ENCODE measurements around the gene ASH1L. TPM values are rescaled to one million over a fixed set of nuclear protein-coding genes. Genes with fewer than 3 reads are reported as not detected.
"Not testable (repeated sequence)": the region's sequence is repeated elsewhere in the genome, so short reads cannot be mapped to it uniquely, and the experiment has no call there.

The ASH1L gene
- total and polyA plus RNA-seq, 2 experiments from 2014 or later: 14.5 to 30.6 TPM

GRCh38 chr1:155396874-155397476, 165.6 kb downstream of the ASH1L start:
- H3K27ac ChIP-seq: no peak overlapping the region
- H3K4me1 ChIP-seq (ENCODE audit: insufficient read depth): no peaks in the 10 kb centered on the region
- H3K9me2 ChIP-seq (replicated peaks; ENCODE audit: insufficient read depth): no peaks in the 10 kb centered on the region
- no peaks in the 10 kb centered on the region for H3K36me3 ChIP-seq (replicated peaks; ENCODE audit: insufficient read depth, low read depth)
- H3K79me2 ChIP-seq: peaks cover 6% of the 10 kb centered on the region
- H3K4me2 ChIP-seq: no peak overlapping the region
- H3K27me3 ChIP-seq: no peaks in the 10 kb centered on the region
- TF ChIP-seq CTCF (IDR thresholded peaks at IDR 0.05; ENCODE audit: poor library complexity) (no peak), EZH2 (IDR thresholded peaks at IDR 0.05; ENCODE audit: borderline replicate concordance) (no peak), EZH2phosphoT487 (IDR thresholded peaks at IDR 0.05; ENCODE audit: low read depth, severe bottlenecking, unreplicated experiment) (no peak)
- H3K4me3 ChIP-seq: no peak overlapping the region
- peak; percentile 16 for DNase-seq (ENCODE audit: low spot score)
- WGBS (ENCODE audit: low lambda C conversion rate, missing lambda C conversion rate): 87% methylated on average over 12 of the region's 12 CpGs
- no peaks in the 10 kb centered on the region for H4K20me1 ChIP-seq (ENCODE audit: insufficient read depth, poor library complexity, severe bottlenecking)
- H2AFZ ChIP-seq: no peak overlapping the region
- no peaks in the 10 kb centered on the region for H3K9me3 ChIP-seq (ENCODE audit: low read depth)

DNA sequence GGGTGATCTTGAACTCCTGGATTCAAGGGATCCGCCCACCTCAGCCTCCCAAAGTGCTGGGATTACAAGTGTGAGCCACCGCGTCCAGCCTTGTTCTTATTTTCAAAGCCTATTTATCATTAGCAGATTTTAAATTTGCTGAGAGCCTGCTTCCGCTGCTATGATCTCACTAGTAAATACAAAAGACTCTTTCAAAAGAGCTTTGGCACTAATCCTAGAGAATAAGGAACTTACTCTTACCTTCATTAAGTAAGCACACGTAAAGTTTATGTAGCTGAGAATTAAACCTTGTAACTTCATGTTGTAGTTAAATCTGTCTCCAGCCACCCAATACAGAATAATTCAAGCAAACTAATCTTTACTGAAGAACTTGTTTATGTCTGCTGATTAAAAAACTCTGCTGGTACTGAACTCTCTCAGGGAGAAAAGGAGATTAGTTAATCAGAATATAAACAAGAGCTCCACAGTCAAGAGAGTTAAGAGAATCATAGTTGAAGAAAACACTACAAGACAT, 169.6 kb downstream of the ASH1L start:
- H3K4me1 ChIP-seq (ENCODE audit: insufficient read depth): no peaks in the 10 kb centered on the region
- H4K20me1 ChIP-seq (ENCODE audit: insufficient read depth, poor library complexity, severe bottlenecking): no peaks in the 10 kb centered on the region
- H3K4me3 ChIP-seq: no peak overlapping the region
- TF ChIP-seq EZH2 (IDR thresholded peaks at IDR 0.05; ENCODE audit: borderline replicate concordance): no peak
- no peak for TF ChIP-seq CTCF (IDR thresholded peaks at IDR 0.05; ENCODE audit: poor library complexity)
- no peak for TF ChIP-seq EZH2phosphoT487 (IDR thresholded peaks at IDR 0.05; ENCODE audit: low read depth, severe bottlenecking, unreplicated experiment)
- no peaks in the 10 kb centered on the region for H3K36me3 ChIP-seq (replicated peaks; ENCODE audit: insufficient read depth, low read depth)
- no peak overlapping the region for H2AFZ ChIP-seq
- H3K27me3 ChIP-seq: no peaks in the 10 kb centered on the region
- H3K9me2 ChIP-seq (replicated peaks; ENCODE audit: insufficient read depth): no peaks in the 10 kb centered on the region
- DNase-seq (ENCODE audit: low spot score): no peak
- no peaks in the 10 kb centered on the region for H3K9me3 ChIP-seq (ENCODE audit: low read depth)
- 73% methylated on average over 5 of the region's 5 CpGs for WGBS (ENCODE audit: low lambda C conversion rate, missing lambda C conversion rate)
- H3K79me2 ChIP-seq: peaks cover 2% of the 10 kb centered on the region
- no peak overlapping the region for H3K27ac ChIP-seq
- no peak overlapping the region for H3K4me2 ChIP-seq

GRCh38 chr1:155389826-155390225, 172.8 kb downstream of the ASH1L start:
- Histone ChIP-seq H3K9me3 (ENCODE audit: low read depth) (no peaks in the 10 kb centered on the region), H3K4me1 (ENCODE audit: insufficient read depth) (no peaks in the 10 kb centered on the region), H3K36me3 (replicated peaks; ENCODE audit: insufficient read depth, low read depth) (no peaks in the 10 kb centered on the region)

DNA sequence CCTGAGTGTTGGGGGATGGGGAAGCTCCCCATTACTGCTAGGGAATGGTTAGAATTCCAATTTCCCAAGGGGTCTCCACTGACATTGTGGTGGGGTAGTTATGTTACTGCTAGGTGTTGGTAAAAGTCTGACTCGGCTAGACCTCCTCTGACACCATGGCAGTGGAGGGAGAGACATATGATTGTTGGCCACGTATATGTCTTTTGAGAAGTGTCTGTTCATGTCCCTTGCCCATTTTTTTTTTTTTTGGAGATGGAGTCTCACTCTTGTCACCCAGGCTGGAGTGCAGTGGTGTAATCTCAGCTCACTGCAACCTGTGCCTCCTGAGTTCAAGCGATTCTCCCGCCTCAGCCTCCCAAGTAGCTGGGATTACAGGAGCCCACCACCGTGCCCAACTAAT, 176.8 kb downstream of the ASH1L start:
- not testable (repeated sequence) for H3K79me2 ChIP-seq; H4K20me1 ChIP-seq (ENCODE audit: insufficient read depth, poor library complexity, severe bottlenecking); H3K27ac ChIP-seq; DNase-seq (ENCODE audit: low spot score); H3K36me3 ChIP-seq (replicated peaks; ENCODE audit: insufficient read depth, low read depth); H3K27me3 ChIP-seq; H3K4me3 ChIP-seq; H3K9me3 ChIP-seq (ENCODE audit: low read depth); H3K9me2 ChIP-seq (replicated peaks; ENCODE audit: insufficient read depth); H2AFZ ChIP-seq; H3K4me1 ChIP-seq (ENCODE audit: insufficient read depth); H3K4me2 ChIP-seq
- WGBS (ENCODE audit: low lambda C conversion rate, missing lambda C conversion rate): 100% methylated on average over 5 of the region's 5 CpGs

More at GRCh38 chr1:155389826-155390225, 172.8 kb downstream of the ASH1L start:
- H3K27ac ChIP-seq: no peak overlapping the region
- TF ChIP-seq EZH2phosphoT487 (IDR thresholded peaks at IDR 0.05; ENCODE audit: low read depth, severe bottlenecking, unreplicated experiment) (no peak), CTCF (IDR thresholded peaks at IDR 0.05; ENCODE audit: poor library complexity) (no peak), EZH2 (IDR thresholded peaks at IDR 0.05; ENCODE audit: borderline replicate concordance) (no peak)
- no peaks in the 10 kb centered on the region for H4K20me1 ChIP-seq (ENCODE audit: insufficient read depth, poor library complexity, severe bottlenecking)
- no peak for DNase-seq (ENCODE audit: low spot score)
- H3K79me2 ChIP-seq: no peaks in the 10 kb centered on the region
- no peak overlapping the region for H3K4me3 ChIP-seq
- no peak overlapping the region for H2AFZ ChIP-seq
- no peak overlapping the region for H3K4me2 ChIP-seq
- H3K27me3 ChIP-seq: no peaks in the 10 kb centered on the region
- no peaks in the 10 kb centered on the region for H3K9me2 ChIP-seq (replicated peaks; ENCODE audit: insufficient read depth)

Measured in hepatocyte (in vitro differentiated cells).